ENCODE data around the gene KCNK3.

DNA sequence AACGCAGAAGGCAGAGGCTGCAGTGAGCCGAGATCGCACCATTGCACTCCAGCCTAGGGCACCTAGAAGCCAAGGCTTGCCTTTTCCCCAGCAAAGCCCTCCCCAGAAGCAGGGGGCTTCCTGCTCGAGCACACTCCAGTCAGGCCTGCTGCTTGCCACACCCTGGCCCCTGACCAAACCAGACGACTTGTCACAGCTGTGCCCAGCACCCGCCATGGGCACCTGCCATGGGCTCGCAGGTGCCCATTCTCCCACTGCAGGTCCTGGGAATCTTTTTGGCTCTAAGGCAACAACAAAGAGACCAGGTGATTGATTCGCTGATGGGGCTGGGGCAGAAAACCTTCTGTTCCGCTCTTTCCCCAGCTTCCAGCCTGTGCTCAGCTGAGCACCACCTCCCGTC is 4.9 kb downstream of the KCNK3 start:
- TF ChIP-seq GATA3 (IDR thresholded peaks at IDR 0.05; ENCODE audit: low read depth, low read length), result no peak
- no peak for TF ChIP-seq GATA2 (IDR thresholded peaks at IDR 0.05; ENCODE audit: low read depth, low read length)

Measured in SH-SY5Y (cell line).